ENCODE data around the gene ZNF343. TPM values are rescaled to one million over a fixed set of nuclear protein-coding genes. Genes with fewer than 3 reads are reported as not detected.
"Not testable (repeated sequence)": the region's sequence is repeated elsewhere in the genome, so short reads cannot be mapped to it uniquely, and the experiment has no call there.

The ZNF343 gene
- total RNA-seq (2014; rRNA removed; shearing (Covaris generic)): 8.5 and 9.5 TPM in 2 replicates

GRCh38 chr20:2508631-2509467 is at the start of gene ZNF343:
TSS of gene ZNF343 (minus strand) at chr20:2508915. CDS start at chr20:2493895, 15,020 bp downstream.
- DNase-seq (ENCODE audit: low spot score): peak; percentile 75

GRCh38 chr20:2557873-2558580 is 49.3 kb upstream of the ZNF343 start:
- DNase-seq (ENCODE audit: low spot score): no peak

- DNase-seq (ENCODE audit: low spot score): no peak
Observed at GRCh38 chr20:2545594-2545993, 36.9 kb upstream of the ZNF343 start.

- DNase-seq (ENCODE audit: low spot score): no peak
Observed at GRCh38 chr20:2544211-2544610, 35.5 kb upstream of the ZNF343 start.

GRCh38 chr20:2542361-2542760 is 33.6 kb upstream of the ZNF343 start:
- no peak for DNase-seq (ENCODE audit: low spot score)

- no peak for DNase-seq (ENCODE audit: low spot score)
Observed at GRCh38 chr20:2541940-2542339, 33.2 kb upstream of the ZNF343 start.

- DNase-seq (ENCODE audit: low spot score): no peak
Observed at GRCh38 chr20:2538931-2539720, 30.4 kb upstream of the ZNF343 start.

- DNase-seq (ENCODE audit: low spot score): no peak
Observed at GRCh38 chr20:2538356-2538755, 29.6 kb upstream of the ZNF343 start.

- DNase-seq (ENCODE audit: low spot score): no peak
Observed at GRCh38 chr20:2537101-2537500, 28.4 kb upstream of the ZNF343 start.

- no peak for DNase-seq (ENCODE audit: low spot score)
Observed at GRCh38 chr20:2536560-2536986, 27.9 kb upstream of the ZNF343 start, which contains the start of gene TMC2. TSS of gene TMC2 (plus strand) at chr20:2536573. CDS start at chr20:2536622, 49 bp downstream.

- no peak for DNase-seq (ENCODE audit: low spot score)
Observed at GRCh38 chr20:2535711-2536559, 27.2 kb upstream of the ZNF343 start.

- DNase-seq (ENCODE audit: low spot score): no peak
Observed at GRCh38 chr20:2533118-2533517, 24.4 kb upstream of the ZNF343 start.

GRCh38 chr20:2528671-2529271 is 20.1 kb upstream of the ZNF343 start:
- no peak for DNase-seq (ENCODE audit: low spot score)

- DNase-seq (ENCODE audit: low spot score): no peak
Observed at GRCh38 chr20:2527762-2528161, 19.0 kb upstream of the ZNF343 start.

- DNase-seq (ENCODE audit: low spot score): not testable (repeated sequence)
Observed at GRCh38 chr20:2526218-2526583, 17.5 kb upstream of the ZNF343 start.

- DNase-seq (ENCODE audit: low spot score): peak; percentile 35
Observed at GRCh38 chr20:2524709-2525506, 16.2 kb upstream of the ZNF343 start.

GRCh38 chr20:2523919-2524708 is 15.4 kb upstream of the ZNF343 start:
- DNase-seq (ENCODE audit: low spot score): peak; percentile 55

- peak; percentile 19 for DNase-seq (ENCODE audit: low spot score)
Observed at GRCh38 chr20:2522826-2523429, 14.2 kb upstream of the ZNF343 start.

All from A172 (cell line).